ENCODE measurements around the gene PDZD8.

PDZD8 gene

GRCh38 chr10:117277675-117278074 lies 97.6 kb downstream of the PDZD8 start:
- no peak for DNase-seq

DNA sequence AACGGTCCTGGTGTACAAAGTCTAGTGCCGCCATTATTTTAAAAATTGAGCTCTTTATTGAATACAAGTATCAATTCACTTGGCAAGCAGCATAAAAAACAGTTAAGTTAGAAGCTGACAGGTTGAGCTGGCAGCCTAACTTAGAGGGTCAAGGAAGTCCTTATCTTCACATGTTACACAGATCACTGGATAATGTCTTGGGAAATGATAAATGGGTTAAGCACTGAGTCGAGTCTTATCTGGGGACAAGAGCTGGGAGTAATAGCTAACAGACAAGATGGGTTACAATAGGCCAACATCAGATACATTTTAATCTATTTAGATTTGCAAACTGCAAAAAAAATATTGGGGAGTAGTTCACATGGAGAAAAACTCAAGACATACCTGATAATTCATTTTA lies 100.1 kb downstream of the PDZD8 start:
- no peak for DNase-seq

DNA sequence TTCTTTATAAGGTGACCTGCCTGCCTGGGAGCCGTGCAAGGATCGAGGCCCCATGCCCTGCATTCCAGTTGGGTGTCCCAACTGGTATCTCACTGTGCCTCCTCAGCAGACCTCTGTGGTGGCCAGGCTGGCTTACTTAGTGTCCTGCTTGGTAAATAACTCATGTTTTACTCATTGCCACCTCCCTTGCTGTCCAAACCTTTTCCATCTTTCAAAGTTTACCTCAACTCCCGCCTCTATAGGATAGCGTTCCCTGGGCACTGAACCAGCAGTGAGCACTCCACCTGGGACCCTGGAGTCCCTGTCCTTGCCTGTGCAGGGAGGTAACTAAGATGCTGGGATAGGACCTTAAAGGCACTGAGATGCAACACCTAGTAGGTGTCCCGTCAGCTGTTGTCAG lies 100.7 kb downstream of the PDZD8 start:
- DNase-seq, result no peak

DNA sequence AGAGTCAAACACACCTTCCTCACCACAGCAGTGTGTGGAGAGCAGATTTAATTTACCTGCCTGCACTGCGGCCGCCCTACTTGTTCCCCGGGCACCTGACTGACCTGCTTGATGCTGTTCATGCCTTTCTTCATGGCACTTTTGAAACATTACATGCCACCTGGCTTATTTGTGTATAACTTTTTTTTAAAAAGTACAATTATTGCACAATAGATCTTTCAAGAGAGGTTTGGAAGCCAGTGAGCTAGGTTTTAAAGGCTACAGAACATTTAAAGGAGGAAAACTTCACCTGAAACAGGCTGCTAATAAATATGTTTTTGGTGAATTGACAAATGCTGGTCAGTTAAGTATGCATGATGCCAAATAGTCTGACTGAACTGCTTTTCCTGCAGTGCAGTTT lies 101.3 kb downstream of the PDZD8 start:
- no peak for DNase-seq

GRCh38 chr10:117272195-117273076 lies 102.8 kb downstream of the PDZD8 start:
- no peak for DNase-seq

- DNase-seq, result no peak
Measured at GRCh38 chr10:117271427-117271826, 103.8 kb downstream of the PDZD8 start.

DNA sequence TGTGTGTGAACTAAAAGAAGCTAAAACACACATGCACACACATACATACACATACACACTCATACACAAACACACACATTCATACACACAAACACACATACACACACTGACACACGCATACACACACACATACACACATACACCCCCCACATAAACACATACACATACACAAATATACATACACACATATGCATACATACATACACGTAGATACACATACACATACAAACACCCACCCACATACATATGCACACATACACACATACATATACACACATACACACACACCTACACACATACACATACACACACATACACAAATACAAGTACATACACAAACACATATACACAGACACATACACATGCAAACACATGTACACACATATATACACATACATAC lies 106.3 kb downstream of the PDZD8 start:
- no peak for DNase-seq

DNA sequence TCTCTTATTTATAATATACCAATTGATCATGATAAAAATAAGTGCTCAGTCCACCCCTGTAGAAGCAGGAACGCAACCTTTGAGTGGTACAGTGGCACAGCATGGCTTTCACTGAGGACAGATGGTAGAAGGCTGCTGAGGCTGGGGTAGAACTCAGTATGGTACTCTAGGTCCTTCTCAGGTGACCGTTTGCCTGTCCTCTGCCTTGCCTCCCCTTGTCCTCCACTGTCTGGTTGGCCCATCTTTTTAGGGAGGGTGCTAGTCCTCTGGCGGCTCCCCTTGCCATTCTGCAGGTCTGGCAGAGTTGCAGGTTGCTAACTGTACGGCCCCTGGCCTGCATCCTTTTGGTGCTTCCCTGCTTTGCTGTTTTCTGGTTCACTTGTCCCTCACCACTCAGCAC lies 107.0 kb downstream of the PDZD8 start:
- no peak for DNase-seq

DNA sequence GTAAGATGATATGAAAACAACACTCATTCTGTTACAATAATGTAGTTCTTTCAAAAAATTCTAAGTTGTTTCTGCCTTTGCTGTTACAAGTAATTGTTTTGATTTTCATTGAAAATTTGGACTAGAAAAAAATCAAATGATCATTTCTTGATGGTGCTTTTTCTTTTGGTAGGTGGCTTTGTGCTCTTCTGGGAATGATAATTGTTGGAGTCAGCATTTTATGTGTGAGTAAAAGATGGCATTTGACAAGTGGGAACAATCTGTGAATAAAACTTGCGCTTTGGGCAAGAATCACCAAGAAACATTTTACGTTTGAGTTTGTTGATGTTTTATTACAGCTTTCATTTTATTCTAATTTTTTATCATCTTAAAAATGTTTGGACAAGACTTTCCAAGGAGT lies 108.4 kb downstream of the PDZD8 start:
- DNase-seq, result no peak

- DNase-seq, result no peak
Measured at GRCh38 chr10:117266400-117266799, 108.8 kb downstream of the PDZD8 start.

DNA sequence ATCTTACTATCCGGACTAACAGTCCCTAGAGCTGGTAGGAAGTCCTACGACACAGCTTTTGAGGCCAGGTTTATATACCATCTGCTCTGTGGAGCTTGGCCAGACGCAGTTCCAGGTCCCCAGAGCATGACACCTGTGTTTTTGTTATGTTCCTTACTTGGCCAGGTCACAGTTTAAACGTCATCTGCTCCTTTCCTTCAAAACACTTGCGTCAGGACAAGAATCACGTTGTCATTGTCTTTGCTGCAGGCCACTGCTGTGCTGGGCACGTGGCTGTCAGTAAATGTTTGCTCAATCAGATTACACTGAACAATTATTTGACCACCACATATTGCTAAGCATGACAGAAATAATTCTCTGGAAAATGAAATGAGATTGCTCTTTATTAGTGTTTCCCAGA lies 110.5 kb downstream of the PDZD8 start:
- DNase-seq, result peak; percentile 29

GRCh38 chr10:117262903-117263293 lies 112.3 kb downstream of the PDZD8 start:
- DNase-seq, result no peak

- no peak for DNase-seq
Measured at GRCh38 chr10:117262291-117262902, 112.8 kb downstream of the PDZD8 start.

DNA sequence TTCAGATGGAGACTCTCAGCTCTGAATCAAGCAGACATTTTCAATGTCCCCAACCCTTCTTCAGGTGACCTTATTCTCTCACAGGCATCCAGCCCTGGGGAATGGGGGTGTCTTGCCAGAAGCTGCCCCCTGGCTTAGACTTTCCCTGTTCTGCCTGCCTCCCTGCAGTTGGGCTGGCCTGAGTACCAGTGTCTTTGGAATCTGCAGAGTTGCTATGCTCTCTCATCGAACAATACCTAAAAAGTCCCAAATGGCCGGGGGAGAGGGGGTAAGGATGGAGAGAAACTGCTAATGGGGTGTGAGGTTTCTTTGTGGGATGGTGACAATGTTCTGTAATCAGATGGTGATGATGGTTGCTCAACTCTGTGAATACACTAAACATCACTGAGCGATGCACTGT lies 113.7 kb downstream of the PDZD8 start:
- DNase-seq, result no peak

DNA sequence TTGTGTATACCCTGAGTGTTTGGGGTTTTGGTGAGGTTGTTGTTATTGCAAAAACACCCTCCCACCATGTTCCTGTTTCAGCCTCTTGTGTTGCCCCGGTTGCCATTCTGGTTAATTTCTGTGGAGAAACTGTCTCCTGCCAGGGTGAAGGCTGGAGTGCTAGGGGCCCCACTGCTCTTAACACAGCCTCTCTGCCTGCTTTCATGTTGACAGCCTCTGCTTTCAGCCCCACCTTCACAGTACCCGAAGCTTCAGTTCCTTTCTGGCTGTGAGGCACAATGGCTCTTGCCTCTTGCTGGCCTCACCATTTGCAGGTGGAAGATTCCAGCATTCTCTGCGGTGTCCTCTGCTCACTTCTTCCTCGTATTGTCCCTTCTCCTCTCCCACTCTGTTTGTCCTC lies 115.2 kb downstream of the PDZD8 start:
- DNase-seq, result no peak

- no peak for DNase-seq
Measured at GRCh38 chr10:117259279-117259678, 116.0 kb downstream of the PDZD8 start.

GRCh38 chr10:117257721-117258120 lies 117.5 kb downstream of the PDZD8 start:
- DNase-seq, result no peak

- no peak for DNase-seq
Measured at GRCh38 chr10:117256910-117257309, 118.3 kb downstream of the PDZD8 start.

GRCh38 chr10:117255835-117256460 lies 119.3 kb downstream of the PDZD8 start:
- DNase-seq, result no peak

DNA sequence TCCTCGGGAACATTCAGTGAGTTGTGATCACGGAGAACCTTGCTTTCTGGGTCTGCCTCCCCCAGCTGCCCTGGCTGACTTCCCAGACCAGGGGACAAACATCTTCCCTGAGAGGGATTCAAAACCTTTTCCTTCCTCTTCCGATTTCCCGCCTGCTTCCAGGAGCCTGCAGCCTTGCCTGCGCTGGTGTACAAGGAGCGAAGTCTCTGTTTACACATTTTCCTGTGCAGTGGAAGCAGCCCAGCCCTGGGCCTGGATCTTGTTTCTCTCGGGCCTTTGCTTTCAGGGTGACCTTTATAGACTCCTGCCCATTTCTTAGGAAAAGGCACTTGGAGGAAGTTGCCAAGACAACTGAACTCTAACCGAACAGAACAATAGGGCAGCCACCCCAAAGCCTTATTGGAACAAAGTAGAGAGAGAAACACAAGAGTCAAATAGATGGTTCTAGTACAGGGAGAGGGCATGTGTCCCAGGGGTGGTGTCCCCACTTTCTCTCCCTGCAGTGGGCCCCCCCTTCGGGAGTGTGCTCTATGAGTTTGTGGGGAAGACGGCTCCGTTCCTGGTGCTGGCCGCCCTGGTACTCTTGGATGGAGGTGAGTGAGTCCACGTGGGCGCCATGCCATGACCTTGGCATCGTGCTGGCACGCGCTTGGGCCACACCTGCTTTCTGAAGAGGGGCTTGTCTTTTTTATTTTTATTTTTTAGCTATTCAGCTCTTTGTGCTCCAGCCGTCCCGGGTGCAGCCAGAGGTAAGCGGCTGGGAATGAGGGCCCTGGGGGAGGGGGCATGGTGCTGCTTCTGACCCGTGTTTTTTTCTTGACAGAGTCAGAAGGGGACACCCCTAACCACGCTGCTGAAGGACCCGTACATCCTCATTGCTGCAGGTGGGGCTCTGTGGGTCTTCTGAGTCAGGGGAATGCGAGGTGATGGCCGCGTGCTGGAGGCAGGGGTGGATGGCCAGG lies 120.2 kb downstream of the PDZD8 start:
- no peak for DNase-seq

- DNase-seq, result no peak
Measured at GRCh38 chr10:117254338-117254737, 120.9 kb downstream of the PDZD8 start.

- no peak for DNase-seq
Measured at GRCh38 chr10:117253908-117254307, 121.3 kb downstream of the PDZD8 start.

DNA sequence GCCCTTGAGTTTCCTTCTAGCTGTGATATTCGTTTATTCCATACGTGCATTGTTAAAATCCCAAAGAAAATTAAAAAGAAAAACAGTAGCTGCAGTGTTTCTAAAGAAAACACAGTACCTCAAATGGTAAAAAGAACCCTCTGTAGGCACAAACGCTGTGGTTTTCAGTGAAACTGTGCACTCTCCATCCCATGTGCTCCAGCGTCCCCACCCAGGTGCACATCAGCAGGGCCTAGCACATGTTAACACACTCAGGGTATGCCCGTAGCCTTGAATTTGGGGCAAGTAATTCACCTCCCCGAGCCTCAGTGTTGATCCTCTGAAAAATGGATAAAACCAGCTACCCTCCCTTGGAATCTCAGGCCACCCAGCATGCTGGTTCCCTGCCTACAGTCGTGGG lies 124.8 kb downstream of the PDZD8 start:
- no peak for DNase-seq
